SJCRH30 (cell line): ENCODE measurements around the gene COX19. TPM values are rescaled to one million over a fixed set of nuclear protein-coding genes. Genes with fewer than 3 reads are reported as not detected.

Source experiments
- DNase-seq, 2 experiments: peaks; one replicate each; pipeline ENCODE4 v3.0.0-alpha.2; 2015 to 2020
- H3K27ac ChIP-seq: fragments of 250-450 bp; sonication (Bioruptor Pico); 2 replicates; pipeline ENCODE4 v1.5.1; 2020; ENCODE audit warnings: mild to moderate bottlenecking, moderate library complexity
- H3K27me3 ChIP-seq: fragments of 250-450 bp; sonication (Bioruptor Pico); 2 replicates; pipeline ENCODE4 v1.5.1; 2020; ENCODE audit warnings: mild to moderate bottlenecking, moderate library complexity
- H3K36me3 ChIP-seq: fragments of 250-450 bp; sonication (Bioruptor Pico); 2 replicates; pipeline ENCODE4 v1.5.1; 2020; ENCODE audit warnings: mild to moderate bottlenecking, moderate library complexity
- H3K4me1 ChIP-seq: fragments of 250-450 bp; sonication (Bioruptor Pico); 2 replicates; pipeline ENCODE4 v1.5.1; 2020; ENCODE audit warnings: mild to moderate bottlenecking, moderate library complexity
- H3K4me3 ChIP-seq: fragments of 250-450 bp; sonication (Bioruptor Pico); 2 replicates; pipeline ENCODE4 v1.5.1; 2020; ENCODE audit warnings: mild to moderate bottlenecking, moderate library complexity
- H3K9me3 ChIP-seq: fragments of 250-450 bp; sonication (Bioruptor Pico); replicated peaks from 2 replicates; pipeline ENCODE4 v1.5.1; 2020; ENCODE audit warnings: mild to moderate bottlenecking, moderate library complexity
- total RNA-seq: library from RNA; depleted of rRNA; stranded (reverse); fragments of >200 nt; shearing (Covaris generic); gene quantifications from 2 replicates; pipeline ENCODE4 v1.2.3, GENCODE V29; 2014

Gene COX19
- total RNA-seq, 1 experiment from 2014 or later = 8.6 TPM

- no peaks in the 10 kb centered on the region for H3K9me3 ChIP-seq
- DNase-seq = no peak
- H3K4me3 ChIP-seq = no peak overlapping the region
- no peaks in the 10 kb centered on the region for H3K4me1 ChIP-seq
- no peaks in the 10 kb centered on the region for H3K27me3 ChIP-seq
- H3K36me3 ChIP-seq = no peaks in the 10 kb centered on the region
- no peak overlapping the region for H3K27ac ChIP-seq
These were observed 16.8 kb downstream of the COX19 start for GRCh38 chr7:958221-959200.

GRCh38 chr7:957418-958220 lies 17.7 kb downstream of the COX19 start:
- Histone ChIP-seq H3K27me3 (no peaks in the 10 kb centered on the region), H3K4me3 (no peak overlapping the region), H3K36me3 (no peaks in the 10 kb centered on the region), H3K4me1 (no peaks in the 10 kb centered on the region), H3K27ac (no peak overlapping the region), H3K9me3 (no peaks in the 10 kb centered on the region)
- no peak for DNase-seq

DNA sequence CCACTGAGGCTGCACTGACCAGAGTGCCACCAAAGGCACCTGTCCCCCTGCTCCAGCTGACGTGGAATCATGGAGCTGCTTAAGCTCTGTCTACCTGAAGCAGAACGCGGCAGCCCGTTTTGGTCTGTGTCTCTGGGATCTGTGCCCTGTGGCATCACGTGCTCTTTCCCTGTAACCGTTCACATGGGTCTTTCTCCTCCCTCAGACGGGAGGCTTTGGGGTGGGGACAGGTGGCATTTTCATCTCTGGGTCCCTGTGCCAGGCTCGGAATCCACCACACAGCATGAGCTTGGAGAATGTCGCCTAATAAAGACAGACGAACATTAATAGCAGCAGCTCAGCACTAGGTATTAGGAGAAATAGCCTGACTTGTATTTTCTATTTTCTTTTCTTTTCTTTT lies 19.3 kb downstream of the COX19 start:
- Histone ChIP-seq H3K27me3 (no peaks in the 10 kb centered on the region), H3K4me3 (no peak overlapping the region), H3K4me1 (no peaks in the 10 kb centered on the region), H3K9me3 (no peaks in the 10 kb centered on the region), H3K27ac (no peak overlapping the region), H3K36me3 (no peaks in the 10 kb centered on the region)
- no peak for DNase-seq

GRCh38 chr7:954330-955238 lies 20.8 kb downstream of the COX19 start, which contains the start of gene ADAP1:
Gene ADAP1 (minus strand): TSS chr7:954680. CDS start chr7:954477, 203 bp downstream.
- Histone ChIP-seq H3K27ac (no peak within 1 kb of the TSS), H3K4me3 (no peak within 1 kb of the TSS), H3K9me3 (no peaks in the 10 kb centered on the region), H3K4me1 (no peaks in the 10 kb centered on the region), H3K27me3 (no peaks in the 10 kb centered on the region), H3K36me3 (no peaks in the 10 kb centered on the region)
- DNase-seq = no peak

GRCh38 chr7:953547-954327 lies 21.6 kb downstream of the COX19 start:
- no peaks in the 10 kb centered on the region for H3K4me1 ChIP-seq
- DNase-seq = no peak
- no peak overlapping the region for H3K4me3 ChIP-seq
- H3K36me3 ChIP-seq = no peaks in the 10 kb centered on the region
- no peak overlapping the region for H3K27ac ChIP-seq
- no peaks in the 10 kb centered on the region for H3K9me3 ChIP-seq
- H3K27me3 ChIP-seq = no peaks in the 10 kb centered on the region

GRCh38 chr7:952548-953441 lies 22.6 kb downstream of the COX19 start:
- H3K9me3 ChIP-seq = no peaks in the 10 kb centered on the region
- H3K27ac ChIP-seq = no peak overlapping the region
- no peaks in the 10 kb centered on the region for H3K36me3 ChIP-seq
- H3K27me3 ChIP-seq = no peaks in the 10 kb centered on the region
- DNase-seq = no peak
- H3K4me1 ChIP-seq = no peaks in the 10 kb centered on the region
- no peak overlapping the region for H3K4me3 ChIP-seq

GRCh38 chr7:951881-952547 lies 23.3 kb downstream of the COX19 start:
- H3K27me3 ChIP-seq = no peaks in the 10 kb centered on the region
- H3K27ac ChIP-seq = no peak overlapping the region
- H3K9me3 ChIP-seq = no peaks in the 10 kb centered on the region
- no peak for DNase-seq
- H3K4me1 ChIP-seq = no peaks in the 10 kb centered on the region
- H3K36me3 ChIP-seq = no peaks in the 10 kb centered on the region
- H3K4me3 ChIP-seq = no peak overlapping the region

DNA sequence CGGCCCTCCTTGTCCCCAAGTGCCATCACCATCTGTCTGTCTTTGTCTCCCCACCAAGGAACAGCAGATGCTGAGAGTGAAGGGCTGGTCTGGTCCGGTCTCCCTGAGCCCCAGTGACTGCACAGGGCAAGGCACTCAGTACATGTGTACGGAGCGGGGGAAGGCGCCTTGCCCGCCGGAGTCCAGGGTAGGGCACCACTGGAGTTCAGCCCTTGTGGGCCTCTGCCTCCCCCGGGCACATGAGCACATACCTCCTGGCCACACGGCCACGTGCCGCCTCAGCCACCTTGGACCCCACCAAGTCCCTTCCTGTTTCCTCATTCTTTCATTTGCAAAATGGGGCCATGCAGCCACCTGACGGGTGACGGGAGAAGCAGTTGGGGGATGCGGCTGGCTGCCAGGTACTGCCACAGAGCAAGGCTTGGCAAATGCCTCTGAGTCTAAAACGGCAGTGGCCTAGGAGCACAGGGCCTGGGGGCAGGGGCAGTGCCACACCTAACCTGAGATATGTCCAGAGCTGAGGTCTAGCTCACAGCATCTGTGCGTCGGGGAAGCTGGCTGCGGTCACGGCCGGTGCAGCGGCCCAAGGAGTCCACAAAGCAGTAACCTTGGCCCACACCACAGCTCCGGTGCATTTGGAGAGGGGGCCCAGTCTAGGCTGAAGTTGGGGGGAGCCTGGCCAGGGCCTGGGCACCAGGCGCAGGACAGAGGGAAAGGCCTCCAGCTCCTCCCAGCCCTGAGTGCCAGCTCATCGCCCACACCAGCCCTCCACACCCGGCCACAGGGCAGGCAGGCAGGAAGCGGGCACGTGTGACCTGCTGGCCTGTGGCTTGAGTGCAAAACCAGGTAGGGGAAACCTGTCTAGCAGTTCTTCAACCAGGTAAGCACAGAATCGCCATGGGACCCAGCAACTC lies 26.1 kb downstream of the COX19 start:
- Histone ChIP-seq H3K27me3 (no peaks in the 10 kb centered on the region), H3K27ac (no peak overlapping the region)
- no peak for DNase-seq

DNA sequence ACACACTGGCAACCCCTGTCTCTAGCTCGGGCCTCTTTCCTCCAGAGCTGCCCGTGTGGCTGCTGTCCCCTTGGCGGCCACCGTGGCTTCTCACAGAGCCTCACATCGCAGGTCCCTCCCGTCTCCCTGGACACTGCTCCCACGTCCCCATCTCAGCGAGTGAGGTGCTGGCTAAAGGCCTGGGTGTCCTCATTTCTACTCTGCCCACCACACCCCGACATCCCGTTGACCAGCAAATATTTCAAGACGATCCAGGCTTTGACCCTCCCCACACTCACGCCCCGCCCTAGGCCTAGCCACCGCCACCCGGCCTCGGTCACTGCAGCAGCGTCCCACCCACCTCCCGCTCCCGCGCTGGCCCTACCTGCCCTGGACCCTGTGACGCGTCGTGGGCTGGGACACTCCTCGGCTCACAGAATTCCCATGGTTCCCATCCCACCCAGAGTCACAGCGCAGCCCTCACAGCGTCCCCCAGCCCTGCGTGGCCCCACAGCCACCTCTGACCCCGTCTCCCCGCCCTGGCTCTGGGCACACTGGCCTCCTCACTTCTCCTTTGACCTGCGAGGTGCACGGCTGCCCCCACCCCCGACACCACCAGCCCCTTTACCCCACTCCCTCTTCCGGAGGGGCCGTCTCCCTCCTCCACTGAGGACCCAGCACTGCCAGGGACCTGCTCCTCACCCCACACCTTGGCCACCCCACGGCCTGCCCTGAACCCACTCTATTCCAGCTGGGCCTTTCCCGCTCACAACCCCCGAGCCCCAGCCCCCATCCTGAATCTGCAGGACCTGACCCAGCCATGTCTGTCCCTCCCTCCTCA lies 27.7 kb downstream of the COX19 start:
- Histone ChIP-seq H3K4me1 (no peaks in the 10 kb centered on the region), H3K9me3 (no peaks in the 10 kb centered on the region), H3K4me3 (no peak overlapping the region), H3K27me3 (no peaks in the 10 kb centered on the region), H3K36me3 (no peaks in the 10 kb centered on the region), H3K27ac (no peak overlapping the region)
- no peak for DNase-seq

More for the DNA sequence above, 26.1 kb downstream of the COX19 start:
- H3K36me3 ChIP-seq = no peaks in the 10 kb centered on the region
- H3K4me1 ChIP-seq = no peaks in the 10 kb centered on the region
- no peaks in the 10 kb centered on the region for H3K9me3 ChIP-seq
- H3K4me3 ChIP-seq = no peak overlapping the region

DNA sequence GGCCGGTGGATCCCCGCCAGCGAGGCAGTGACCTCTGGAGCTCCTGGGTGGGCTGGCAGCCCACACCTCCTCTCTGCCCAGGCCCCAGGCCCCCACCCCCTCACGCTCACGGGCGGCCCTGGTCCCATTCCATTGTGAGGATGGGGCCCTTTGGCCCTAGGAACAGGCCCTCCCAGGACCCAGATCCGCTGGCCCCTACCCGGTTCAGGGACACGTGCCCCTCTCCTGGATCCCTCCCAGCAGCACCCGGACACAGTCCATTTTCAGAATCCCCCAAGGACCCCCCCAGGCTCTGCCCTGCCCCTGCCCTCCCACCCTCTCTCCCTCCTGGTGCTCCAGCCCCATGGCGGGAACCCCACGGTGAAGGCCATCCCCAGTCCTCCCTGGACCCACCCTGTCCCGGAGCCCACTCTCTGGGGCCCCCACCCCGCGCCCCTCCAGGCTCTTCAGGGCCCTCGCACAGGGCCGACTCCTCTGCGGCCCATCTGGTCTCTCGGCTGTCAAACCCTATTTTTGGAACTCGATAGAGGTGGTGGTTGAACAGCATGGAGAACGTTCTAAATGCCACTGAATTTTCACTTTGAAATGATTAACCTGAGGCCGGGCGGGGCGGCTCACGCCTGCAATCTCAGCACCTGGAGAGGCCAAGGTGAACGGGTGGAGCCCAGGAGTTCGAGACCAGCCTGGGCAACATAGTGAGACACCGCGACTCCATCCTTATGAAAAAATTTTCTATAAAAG lies 28.9 kb downstream of the COX19 start:
- Histone ChIP-seq H3K27me3 (no peaks in the 10 kb centered on the region), H3K27ac (no peak overlapping the region), H3K9me3 (no peaks in the 10 kb centered on the region), H3K4me1 (no peaks in the 10 kb centered on the region), H3K4me3 (no peak overlapping the region), H3K36me3 (no peaks in the 10 kb centered on the region)
- no peak for DNase-seq
